ENCODE data around the gene DNAAF3.
A peak's percentile ranks its signal among the peaks of the same experiment; 100 is the strongest.
"Not testable (repeated sequence)": the region's sequence is repeated elsewhere in the genome, so short reads cannot be mapped to it uniquely, and the experiment has no call there.

DNAAF3 gene

GRCh38 chr19:55160128-55160985, 6.1 kb downstream of the DNAAF3 start:
- H3K9ac ChIP-seq (ENCODE audit: low read length) = no peak overlapping the region
- no peak overlapping the region for H3K4me3 ChIP-seq (ENCODE audit: low read length)
- no peaks in the 10 kb centered on the region for H3K36me3 ChIP-seq (ENCODE audit: control insufficient read depth, insufficient read depth, low read length, severe bottlenecking)
- no peaks in the 10 kb centered on the region for H3K9me3 ChIP-seq (ENCODE audit: control insufficient read depth, low read length)
- peaks cover 6% of the 10 kb centered on the region for H3K4me1 ChIP-seq (ENCODE audit: control insufficient read depth, insufficient read depth, low read length)
- DNase-seq (ENCODE audit: low read depth) = peak; percentile 88
- peaks cover 25% of the 10 kb centered on the region for H3K27me3 ChIP-seq (replicated peaks; ENCODE audit: control insufficient read depth, insufficient read depth, low read length)

GRCh38 chr19:55158848-55159749, 7.3 kb downstream of the DNAAF3 start:
- no peak for DNase-seq (ENCODE audit: low read depth)
- no peaks in the 10 kb centered on the region for H3K9me3 ChIP-seq (ENCODE audit: control insufficient read depth, low read length)
- no peak overlapping the region for H3K4me3 ChIP-seq (ENCODE audit: low read length)
- no peak overlapping the region for H3K9ac ChIP-seq (ENCODE audit: low read length)
- H3K27me3 ChIP-seq (replicated peaks; ENCODE audit: control insufficient read depth, insufficient read depth, low read length) = peaks cover 25% of the 10 kb centered on the region
- peaks cover 6% of the 10 kb centered on the region for H3K4me1 ChIP-seq (ENCODE audit: control insufficient read depth, insufficient read depth, low read length)
- H3K36me3 ChIP-seq (ENCODE audit: control insufficient read depth, insufficient read depth, low read length, severe bottlenecking) = no peaks in the 10 kb centered on the region

GRCh38 chr19:55158423-55158822, 8.0 kb downstream of the DNAAF3 start:
- DNase-seq (ENCODE audit: low read depth) = no peak
- H3K9ac ChIP-seq (ENCODE audit: low read length) = no peak overlapping the region
- H3K4me3 ChIP-seq (ENCODE audit: low read length) = no peak overlapping the region
- H3K9me3 ChIP-seq (ENCODE audit: control insufficient read depth, low read length) = no peaks in the 10 kb centered on the region
- peaks cover 6% of the 10 kb centered on the region for H3K4me1 ChIP-seq (ENCODE audit: control insufficient read depth, insufficient read depth, low read length)
- peaks cover 25% of the 10 kb centered on the region for H3K27me3 ChIP-seq (replicated peaks; ENCODE audit: control insufficient read depth, insufficient read depth, low read length)
- no peaks in the 10 kb centered on the region for H3K36me3 ChIP-seq (ENCODE audit: control insufficient read depth, insufficient read depth, low read length, severe bottlenecking)

GRCh38 chr19:55157064-55157908, 9.1 kb downstream of the DNAAF3 start, which contains the start of gene TNNI3:
TNNI3 (minus strand) TSS chr19:55157732; CDS start chr19:55157589, 143 bp downstream.
- no peaks in the 10 kb centered on the region for H3K9me3 ChIP-seq (ENCODE audit: control insufficient read depth, low read length)
- DNase-seq (ENCODE audit: low read depth) = no peak
- H3K27me3 ChIP-seq (replicated peaks; ENCODE audit: control insufficient read depth, insufficient read depth, low read length) = peaks cover 20% of the 10 kb centered on the region
- H3K4me3 ChIP-seq (ENCODE audit: low read length) = no peak within 1 kb of the TSS
- H3K4me1 ChIP-seq (ENCODE audit: control insufficient read depth, insufficient read depth, low read length) = peaks cover 6% of the 10 kb centered on the region
- H3K9ac ChIP-seq (ENCODE audit: low read length) = no peak within 1 kb of the TSS
- no peaks in the 10 kb centered on the region for H3K36me3 ChIP-seq (ENCODE audit: control insufficient read depth, insufficient read depth, low read length, severe bottlenecking)

GRCh38 chr19:55156202-55157063, 10.0 kb downstream of the DNAAF3 start:
- no peak overlapping the region for H3K4me3 ChIP-seq (ENCODE audit: low read length)
- H3K36me3 ChIP-seq (ENCODE audit: control insufficient read depth, insufficient read depth, low read length, severe bottlenecking) = no peaks in the 10 kb centered on the region

GRCh38 chr19:55155784-55156183, 10.6 kb downstream of the DNAAF3 start:
- H3K4me3 ChIP-seq (ENCODE audit: low read length); H3K9me3 ChIP-seq (ENCODE audit: control insufficient read depth, low read length); H3K36me3 ChIP-seq (ENCODE audit: control insufficient read depth, insufficient read depth, low read length, severe bottlenecking); H3K4me1 ChIP-seq (ENCODE audit: control insufficient read depth, insufficient read depth, low read length); DNase-seq (ENCODE audit: low read depth); H3K9ac ChIP-seq (ENCODE audit: low read length): not testable (repeated sequence)
- H3K27me3 ChIP-seq (replicated peaks; ENCODE audit: control insufficient read depth, insufficient read depth, low read length) = peaks cover 13% of the 10 kb centered on the region

More at GRCh38 chr19:55156202-55157063, 10.0 kb downstream of the DNAAF3 start:
- H3K9me3 ChIP-seq (ENCODE audit: control insufficient read depth, low read length) = peaks cover 4% of the 10 kb centered on the region
- peaks cover 14% of the 10 kb centered on the region for H3K27me3 ChIP-seq (replicated peaks; ENCODE audit: control insufficient read depth, insufficient read depth, low read length)
- H3K9ac ChIP-seq (ENCODE audit: low read length) = no peak overlapping the region
- no peak for DNase-seq (ENCODE audit: low read depth)
- peaks cover 6% of the 10 kb centered on the region for H3K4me1 ChIP-seq (ENCODE audit: control insufficient read depth, insufficient read depth, low read length)

- Histone ChIP-seq H3K9ac (ENCODE audit: low read length) (no peak overlapping the region), H3K9me3 (ENCODE audit: control insufficient read depth, low read length) (peaks cover 4% of the 10 kb centered on the region), H3K4me1 (ENCODE audit: control insufficient read depth, insufficient read depth, low read length) (no peaks in the 10 kb centered on the region), H3K27me3 (replicated peaks; ENCODE audit: control insufficient read depth, insufficient read depth, low read length) (peaks cover 24% of the 10 kb centered on the region), H3K36me3 (ENCODE audit: control insufficient read depth, insufficient read depth, low read length, severe bottlenecking) (no peaks in the 10 kb centered on the region), H3K4me3 (ENCODE audit: low read length) (no peak overlapping the region)
- no peak for DNase-seq (ENCODE audit: low read depth)
Measured at GRCh38 chr19:55153652-55154264, 12.7 kb downstream of the DNAAF3 start.

- DNase-seq (ENCODE audit: low read depth) = no peak
- Histone ChIP-seq H3K36me3 (ENCODE audit: control insufficient read depth, insufficient read depth, low read length, severe bottlenecking) (no peaks in the 10 kb centered on the region), H3K4me3 (ENCODE audit: low read length) (no peak overlapping the region), H3K27me3 (replicated peaks; ENCODE audit: control insufficient read depth, insufficient read depth, low read length) (peaks cover 29% of the 10 kb centered on the region), H3K9me3 (ENCODE audit: control insufficient read depth, low read length) (peaks cover 4% of the 10 kb centered on the region), H3K9ac (ENCODE audit: low read length) (no peak overlapping the region), H3K4me1 (ENCODE audit: control insufficient read depth, insufficient read depth, low read length) (no peaks in the 10 kb centered on the region)
Measured at GRCh38 chr19:55152017-55152416, 14.4 kb downstream of the DNAAF3 start.

GRCh38 chr19:55149078-55150003, 17.1 kb downstream of the DNAAF3 start, which contains the start of gene TNNT1:
TNNT1 (minus strand) TSS chr19:55149206; CDS start chr19:55147157, 2,049 bp downstream.
- H3K27me3 ChIP-seq (replicated peaks; ENCODE audit: control insufficient read depth, insufficient read depth, low read length) = peaks cover 39% of the 10 kb centered on the region
- H3K4me3 ChIP-seq (ENCODE audit: low read length) = no peak within 1 kb of the TSS
- H3K36me3 ChIP-seq (ENCODE audit: control insufficient read depth, insufficient read depth, low read length, severe bottlenecking) = no peaks in the 10 kb centered on the region
- no peak within 1 kb of the TSS for H3K9ac ChIP-seq (ENCODE audit: low read length)
- H3K4me1 ChIP-seq (ENCODE audit: control insufficient read depth, insufficient read depth, low read length) = no peaks in the 10 kb centered on the region
- DNase-seq (ENCODE audit: low read depth) = peak; percentile 18
- H3K9me3 ChIP-seq (ENCODE audit: control insufficient read depth, low read length) = peaks cover 4% of the 10 kb centered on the region

All from adipocyte (in vitro differentiated cells).